ENCODE results near the gene CHST1.

GRCh38 chr11:45635907-45636306, 29.5 kb downstream of the CHST1 start:
- TF ChIP-seq CTCF (IDR thresholded peaks at IDR 0.05) (no peak), EP300 (IDR thresholded peaks at IDR 0.05) (no peak)

Data from ovary (tissue), 3 donors.